HuH-7 (cell line): Measurements from ENCODE around the gene LRP1.

Experiments
- DNase-seq: peaks from one replicate; pipeline ENCODE4 v3.0.0; 2011; ENCODE audit warnings: low spot score

Gene LRP1

GRCh38 chr12:57223191-57224165 lies 95.2 kb downstream of the LRP1 start:
- DNase-seq: no peak

GRCh38 chr12:57224278-57224972 lies 96.1 kb downstream of the LRP1 start:
- DNase-seq: no peak

GRCh38 chr12:57224973-57225679 lies 96.8 kb downstream of the LRP1 start:
- no peak for DNase-seq

- no peak for DNase-seq
Measured at GRCh38 chr12:57225680-57226210, 97.5 kb downstream of the LRP1 start.

- DNase-seq: no peak
Measured at GRCh38 chr12:57226588-57227314, 98.5 kb downstream of the LRP1 start.

GRCh38 chr12:57227315-57228115 lies 99.2 kb downstream of the LRP1 start:
- DNase-seq: no peak

GRCh38 chr12:57229046-57229633 lies 100.9 kb downstream of the LRP1 start:
- no peak for DNase-seq

GRCh38 chr12:57229634-57230380 lies 101.5 kb downstream of the LRP1 start, which contains the start of gene SHMT2:
SHMT2 (plus strand) TSS chr12:57229711; CDS start chr12:57229779, 68 bp downstream.
- peak; percentile 100 for DNase-seq

GRCh38 chr12:57230381-57231155 lies 102.3 kb downstream of the LRP1 start:
- DNase-seq: no peak

GRCh38 chr12:57231276-57232021 lies 103.2 kb downstream of the LRP1 start:
- DNase-seq: no peak

GRCh38 chr12:57232156-57232756 lies 104.0 kb downstream of the LRP1 start:
- DNase-seq: no peak

GRCh38 chr12:57233357-57234232 lies 105.3 kb downstream of the LRP1 start:
- no peak for DNase-seq

GRCh38 chr12:57234233-57234570 lies 105.9 kb downstream of the LRP1 start:
- DNase-seq: no peak

GRCh38 chr12:57234571-57235016 lies 106.3 kb downstream of the LRP1 start:
- DNase-seq: no peak

- DNase-seq: no peak
Measured at GRCh38 chr12:57235017-57235727, 106.9 kb downstream of the LRP1 start.

- no peak for DNase-seq
Measured at GRCh38 chr12:57235728-57236131, 107.4 kb downstream of the LRP1 start.
